ENCODE measurements around the gene PLA2G6. TPM values are rescaled to one million over a fixed set of nuclear protein-coding genes. Genes with fewer than 3 reads are reported as not detected.

Gene PLA2G6
- total and polyA plus RNA-seq, 2 experiments from 2014 or later = 28.2 to 30.2 TPM

DNA sequence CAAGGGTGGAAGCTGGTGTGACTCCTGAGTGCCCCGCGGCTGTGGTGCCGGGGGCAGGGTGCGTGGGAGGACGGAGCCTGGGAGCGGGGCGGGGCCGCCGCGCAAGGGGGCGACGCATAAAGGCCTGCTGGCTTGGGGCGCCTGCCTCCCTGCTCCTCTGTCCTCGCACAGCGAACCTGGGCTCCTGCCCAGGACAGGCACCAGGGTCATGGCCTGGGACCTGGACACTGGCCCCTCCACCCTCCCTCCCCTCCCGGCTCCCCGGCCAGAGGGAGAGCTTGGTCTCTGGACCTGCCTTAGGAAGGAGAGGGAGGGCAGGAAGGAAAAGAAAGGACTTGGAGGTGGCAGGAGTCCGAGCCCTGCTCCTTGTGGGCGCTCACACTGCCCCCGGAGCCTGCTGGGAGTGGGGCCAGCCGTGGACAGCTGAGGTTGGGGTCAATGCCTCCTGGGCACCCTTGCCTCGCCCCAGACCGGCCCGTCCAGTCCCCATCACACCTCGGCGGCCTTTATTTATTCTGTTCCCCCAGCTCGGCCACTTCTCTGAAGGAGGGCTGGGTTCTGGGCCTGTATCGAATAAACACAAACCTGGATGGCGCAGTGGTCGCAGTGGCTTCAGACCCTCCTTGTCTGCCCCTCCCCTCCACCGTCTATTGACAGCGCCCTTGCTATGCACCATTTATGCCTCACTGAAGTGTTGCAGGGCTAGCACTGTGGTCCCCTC is 106.4 kb downstream of the PLA2G6 start:
- Histone ChIP-seq H4K20me1 (ENCODE audit: insufficient read depth, poor library complexity, severe bottlenecking) (no peaks in the 10 kb centered on the region), H3K9me2 (replicated peaks; ENCODE audit: insufficient read depth) (no peaks in the 10 kb centered on the region), H3K36me3 (replicated peaks; ENCODE audit: insufficient read depth, low read depth) (no peaks in the 10 kb centered on the region), H2AFZ (no peak overlapping the region), H3K79me2 (no peaks in the 10 kb centered on the region), H3K4me3 (no peak overlapping the region), H3K4me2 (no peak overlapping the region), H3K4me1 (ENCODE audit: insufficient read depth) (no peaks in the 10 kb centered on the region), H3K9me3 (ENCODE audit: low read depth) (no peaks in the 10 kb centered on the region), H3K27me3 (no peaks in the 10 kb centered on the region), H3K27ac (no peak overlapping the region)
- TF ChIP-seq, protein P1, sequence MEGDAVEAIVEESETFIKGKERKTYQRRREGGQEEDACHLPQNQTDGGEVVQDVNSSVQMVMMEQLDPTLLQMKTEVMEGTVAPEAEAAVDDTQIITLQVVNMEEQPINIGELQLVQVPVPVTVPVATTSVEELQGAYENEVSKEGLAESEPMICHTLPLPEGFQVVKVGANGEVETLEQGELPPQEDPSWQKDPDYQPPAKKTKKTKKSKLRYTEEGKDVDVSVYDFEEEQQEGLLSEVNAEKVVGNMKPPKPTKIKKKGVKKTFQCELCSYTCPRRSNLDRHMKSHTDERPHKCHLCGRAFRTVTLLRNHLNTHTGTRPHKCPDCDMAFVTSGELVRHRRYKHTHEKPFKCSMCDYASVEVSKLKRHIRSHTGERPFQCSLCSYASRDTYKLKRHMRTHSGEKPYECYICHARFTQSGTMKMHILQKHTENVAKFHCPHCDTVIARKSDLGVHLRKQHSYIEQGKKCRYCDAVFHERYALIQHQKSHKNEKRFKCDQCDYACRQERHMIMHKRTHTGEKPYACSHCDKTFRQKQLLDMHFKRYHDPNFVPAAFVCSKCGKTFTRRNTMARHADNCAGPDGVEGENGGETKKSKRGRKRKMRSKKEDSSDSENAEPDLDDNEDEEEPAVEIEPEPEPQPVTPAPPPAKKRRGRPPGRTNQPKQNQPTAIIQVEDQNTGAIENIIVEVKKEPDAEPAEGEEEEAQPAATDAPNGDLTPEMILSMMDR (IDR thresholded peaks at IDR 0.05; ENCODE audit: poor library complexity) = no peak
- TF ChIP-seq EZH2phosphoT487 (IDR thresholded peaks at IDR 0.05; ENCODE audit: low read depth, severe bottlenecking, unreplicated experiment) (no peak), EZH2 (IDR thresholded peaks at IDR 0.05; ENCODE audit: borderline replicate concordance) (no peak)
- no peak for DNase-seq (ENCODE audit: low spot score)
- 89% methylated on average over 23 of the region's 32 CpGs for WGBS (ENCODE audit: low lambda C conversion rate, missing lambda C conversion rate)

DNA sequence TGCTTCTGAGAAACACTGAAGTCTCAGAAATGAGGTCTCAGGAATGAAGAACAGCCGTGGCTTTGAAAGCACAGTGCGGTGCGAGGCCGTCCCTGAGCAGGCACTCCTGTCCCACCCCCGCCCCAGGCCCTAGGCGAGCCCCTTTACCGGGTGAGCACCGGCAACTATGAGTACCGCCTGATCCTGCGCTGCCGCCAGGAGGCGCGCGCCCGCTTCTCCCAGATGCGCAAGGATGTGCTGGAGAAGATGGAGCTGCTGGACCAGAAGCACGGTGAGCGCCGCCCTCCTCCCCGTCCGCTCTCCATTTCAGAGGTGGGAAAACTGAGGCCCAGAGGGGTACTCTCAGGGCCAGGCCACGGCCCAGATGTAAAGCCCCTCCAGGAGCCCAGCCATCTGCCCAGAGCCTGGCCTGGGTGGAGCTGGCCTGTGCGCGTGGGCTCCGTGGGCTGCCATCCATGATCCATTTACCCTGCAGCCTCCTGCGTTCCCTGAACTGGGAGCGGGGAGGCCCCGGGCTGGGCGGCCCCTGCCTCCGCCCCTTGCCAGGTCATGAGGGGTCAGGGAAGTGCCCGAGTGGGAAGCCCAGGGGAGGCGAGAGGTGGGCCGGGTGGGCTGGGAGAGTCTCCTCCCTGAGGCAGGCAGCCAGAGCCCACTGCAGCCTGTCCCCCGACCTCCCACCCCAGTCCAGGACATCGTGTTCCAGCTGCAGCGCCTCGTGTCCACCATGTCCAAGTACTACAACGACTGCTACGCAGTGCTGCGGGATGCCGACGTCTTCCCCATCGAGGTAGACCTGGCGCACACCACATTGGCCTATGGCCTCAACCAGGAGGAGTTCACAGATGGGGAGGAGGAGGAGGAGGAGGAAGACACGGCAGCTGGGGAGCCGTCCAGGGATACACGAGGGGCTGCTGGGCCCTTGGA is 107.2 kb downstream of the PLA2G6 start:
- Histone ChIP-seq H4K20me1 (ENCODE audit: insufficient read depth, poor library complexity, severe bottlenecking) (no peaks in the 10 kb centered on the region), H3K9me2 (replicated peaks; ENCODE audit: insufficient read depth) (no peaks in the 10 kb centered on the region), H2AFZ (no peak overlapping the region), H3K36me3 (replicated peaks; ENCODE audit: insufficient read depth, low read depth) (no peaks in the 10 kb centered on the region), H3K4me1 (ENCODE audit: insufficient read depth) (peaks cover 5% of the 10 kb centered on the region), H3K79me2 (no peaks in the 10 kb centered on the region), H3K9me3 (ENCODE audit: low read depth) (no peaks in the 10 kb centered on the region), H3K27me3 (no peaks in the 10 kb centered on the region), H3K4me3 (no peak overlapping the region), H3K27ac (no peak overlapping the region), H3K4me2 (no peak overlapping the region)
- no peak for DNase-seq (ENCODE audit: low spot score)
- 89% methylated on average over 41 of the region's 47 CpGs for WGBS (ENCODE audit: low lambda C conversion rate, missing lambda C conversion rate)
- TF ChIP-seq EZH2 (IDR thresholded peaks at IDR 0.05; ENCODE audit: borderline replicate concordance) = no peak
- TF ChIP-seq, protein P1 (IDR thresholded peaks at IDR 0.05; ENCODE audit: poor library complexity) = peak; percentile 23

DNA sequence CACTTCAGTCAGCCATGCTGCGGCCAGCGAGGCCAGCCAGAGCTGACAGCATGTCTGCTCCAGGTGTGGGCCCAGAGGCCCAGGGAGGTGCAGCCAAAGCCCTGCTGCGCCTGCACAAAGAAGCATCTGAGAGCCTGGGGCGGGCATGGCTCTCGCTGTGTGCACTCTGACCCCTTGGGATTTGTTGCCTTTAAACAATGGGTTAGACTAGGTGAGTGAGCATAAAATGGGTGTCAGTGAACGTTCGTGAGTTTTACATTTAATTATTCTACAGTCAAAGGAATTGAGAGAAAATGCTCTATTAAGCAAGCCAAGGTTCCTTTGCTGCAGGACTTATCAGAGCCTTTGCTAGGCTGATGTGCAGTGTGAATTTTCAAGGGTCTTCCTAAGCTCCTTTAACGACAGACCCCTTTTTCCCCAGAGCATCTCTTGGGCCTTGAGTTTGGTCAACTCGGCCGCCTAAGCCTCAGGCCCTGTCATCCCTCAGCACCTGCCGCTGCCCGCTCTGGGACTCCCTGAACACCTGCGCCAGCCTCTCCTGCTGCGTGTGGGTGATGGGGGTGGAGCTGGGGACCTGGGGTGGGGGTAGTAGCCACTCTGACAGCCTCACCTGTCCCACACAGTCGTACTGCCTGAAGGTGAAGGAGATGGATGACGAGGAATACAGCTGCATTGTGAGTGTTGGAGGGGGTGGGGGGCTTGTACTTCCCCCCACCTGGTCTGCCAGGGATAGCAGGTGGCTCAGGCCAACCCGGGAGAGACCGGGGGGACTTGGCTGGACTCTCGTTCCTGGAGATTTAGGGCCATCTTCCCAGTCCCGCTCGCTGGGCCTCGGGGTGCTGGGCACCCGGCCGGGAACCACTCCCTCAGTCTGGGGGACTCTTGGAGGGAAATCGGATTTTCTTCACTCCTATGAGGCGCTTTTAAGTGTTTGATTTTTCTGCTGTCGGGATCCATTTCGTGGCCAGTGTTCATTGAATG is 108.2 kb downstream of the PLA2G6 start:
- 97% methylated on average over 24 of the region's 28 CpGs for WGBS (ENCODE audit: low lambda C conversion rate, missing lambda C conversion rate)
- H3K9me2 ChIP-seq (replicated peaks; ENCODE audit: insufficient read depth) = no peaks in the 10 kb centered on the region
- peaks cover 8% of the 10 kb centered on the region for H3K4me1 ChIP-seq (ENCODE audit: insufficient read depth)
- no peak overlapping the region for H3K4me3 ChIP-seq
- no peak overlapping the region for H3K4me2 ChIP-seq
- TF ChIP-seq EZH2 (IDR thresholded peaks at IDR 0.05; ENCODE audit: borderline replicate concordance) = no peak
- TF ChIP-seq, protein P1 (IDR thresholded peaks at IDR 0.05; ENCODE audit: poor library complexity) = no peak
- no peak for DNase-seq (ENCODE audit: low spot score)
- H3K79me2 ChIP-seq = no peaks in the 10 kb centered on the region
- no peaks in the 10 kb centered on the region for H3K9me3 ChIP-seq (ENCODE audit: low read depth)
- no peaks in the 10 kb centered on the region for H3K36me3 ChIP-seq (replicated peaks; ENCODE audit: insufficient read depth, low read depth)
- H3K27ac ChIP-seq = no peak overlapping the region
- H4K20me1 ChIP-seq (ENCODE audit: insufficient read depth, poor library complexity, severe bottlenecking) = no peaks in the 10 kb centered on the region
- no peak overlapping the region for H2AFZ ChIP-seq
- H3K27me3 ChIP-seq = no peaks in the 10 kb centered on the region

All from hepatocyte (in vitro differentiated cells).